NCI-H1694 (cell line): Measurements from ENCODE around the gene MYO10.
"Not testable (repeated sequence)": the region's sequence is repeated elsewhere in the genome, so short reads cannot be mapped to it uniquely, and the experiment has no call there.

ENCODE experiments used
- DNase-seq: peaks from one replicate; lab custom pipeline; 2025; lab: John Stamatoyannopoulos, UW

The MYO10 gene

GRCh38 chr5:16862777-16863176 lies 73.3 kb downstream of the MYO10 start:
- no peak for DNase-seq

- DNase-seq = no peak
Observed at GRCh38 chr5:16859346-16859745, 76.7 kb downstream of the MYO10 start.

DNA sequence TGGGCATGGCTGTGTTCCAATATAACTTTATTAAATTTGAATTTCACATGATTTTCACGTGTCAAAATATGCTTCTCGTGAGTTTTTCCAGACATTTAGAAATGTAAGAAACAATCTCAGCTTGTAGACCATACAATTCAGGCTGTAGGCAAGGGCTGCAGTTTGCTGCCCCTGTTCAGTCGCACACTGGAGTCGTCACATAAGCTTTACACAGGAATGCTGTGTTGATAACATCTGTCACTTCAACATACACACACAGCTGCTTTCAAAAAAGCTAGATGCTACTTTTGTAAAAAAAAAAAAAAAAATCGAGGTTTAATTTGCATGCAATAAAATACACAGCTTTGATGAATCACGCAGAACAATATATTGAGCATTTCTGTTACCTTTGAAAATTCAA lies 77.9 kb downstream of the MYO10 start:
- DNase-seq = no peak

- DNase-seq = no peak
Observed at GRCh38 chr5:16857635-16858034, 78.5 kb downstream of the MYO10 start.

- DNase-seq = no peak
Observed at GRCh38 chr5:16856531-16856930, 79.6 kb downstream of the MYO10 start.

- DNase-seq = no peak
Observed at GRCh38 chr5:16855898-16856297, 80.2 kb downstream of the MYO10 start.

- DNase-seq = peak; percentile 88
Observed at GRCh38 chr5:16855485-16855884, 80.6 kb downstream of the MYO10 start.

DNA sequence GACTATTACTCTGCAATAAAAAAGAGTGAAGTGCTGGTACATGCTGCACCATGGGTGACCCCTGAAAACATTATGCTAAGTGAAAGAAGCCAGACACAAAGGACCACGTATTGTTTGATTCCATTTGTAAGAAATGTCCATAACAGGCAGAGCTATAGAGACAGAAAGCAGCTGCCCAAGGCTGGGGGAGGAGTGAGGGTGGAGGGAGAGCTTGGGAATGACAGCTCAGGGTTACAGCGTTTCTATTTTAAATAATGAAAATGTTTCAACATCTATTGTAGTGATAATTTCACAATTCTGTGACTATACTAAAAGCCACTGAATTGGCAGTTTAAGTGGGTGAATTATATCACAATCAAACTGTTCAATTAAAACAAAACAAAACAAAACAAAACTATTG lies 81.7 kb downstream of the MYO10 start:
- DNase-seq = no peak

- DNase-seq = no peak
Observed at GRCh38 chr5:16853518-16853917, 82.6 kb downstream of the MYO10 start.

- no peak for DNase-seq
Observed at GRCh38 chr5:16852251-16853005, 83.7 kb downstream of the MYO10 start.

- DNase-seq = no peak
Observed at GRCh38 chr5:16849775-16850174, 86.3 kb downstream of the MYO10 start.

GRCh38 chr5:16849181-16849580 lies 86.9 kb downstream of the MYO10 start:
- no peak for DNase-seq

DNA sequence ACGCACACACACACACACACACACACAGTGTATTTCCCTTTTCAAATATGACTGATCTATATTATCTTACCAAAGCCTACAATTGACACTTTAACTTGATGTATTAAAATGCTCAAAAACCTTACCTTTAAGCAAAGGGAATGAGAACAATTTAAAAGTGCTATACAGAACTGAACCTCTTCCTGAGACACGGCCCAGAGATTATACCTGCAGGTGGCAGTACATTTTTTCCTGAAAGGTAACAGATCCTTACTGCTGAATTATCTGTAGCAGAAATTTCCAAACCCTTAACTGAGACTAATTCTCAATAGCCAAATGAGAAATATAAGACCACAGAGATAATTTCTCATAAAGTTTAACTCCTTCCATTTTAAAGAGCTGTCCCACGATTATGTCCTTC lies 91.1 kb downstream of the MYO10 start:
- no peak for DNase-seq

GRCh38 chr5:16842896-16843295 lies 93.2 kb downstream of the MYO10 start:
- no peak for DNase-seq

- DNase-seq = no peak
Observed at GRCh38 chr5:16841416-16841815, 94.7 kb downstream of the MYO10 start.

- DNase-seq = no peak
Observed at GRCh38 chr5:16837305-16837704, 98.8 kb downstream of the MYO10 start.

- DNase-seq = no peak
Observed at GRCh38 chr5:16834029-16834428, 102.1 kb downstream of the MYO10 start.

DNA sequence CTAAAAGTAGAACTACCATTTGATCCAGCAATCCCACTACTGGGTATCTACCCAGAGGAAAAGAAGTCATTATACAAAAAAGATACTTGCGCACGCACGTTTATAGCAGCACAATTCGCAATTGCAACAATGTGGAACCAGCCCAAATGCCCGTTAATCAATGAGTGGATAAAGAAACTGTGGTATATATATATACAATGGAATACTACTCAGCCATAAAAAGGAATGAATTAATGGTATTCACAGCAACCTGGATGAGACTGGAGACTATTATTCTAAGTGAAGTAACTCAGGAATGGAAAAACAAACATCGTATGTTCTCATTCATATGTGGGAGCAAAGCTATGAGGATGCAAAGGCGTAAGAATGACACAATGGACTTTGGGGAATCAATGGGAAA lies 104.8 kb downstream of the MYO10 start:
- DNase-seq = not testable (repeated sequence)

DNA sequence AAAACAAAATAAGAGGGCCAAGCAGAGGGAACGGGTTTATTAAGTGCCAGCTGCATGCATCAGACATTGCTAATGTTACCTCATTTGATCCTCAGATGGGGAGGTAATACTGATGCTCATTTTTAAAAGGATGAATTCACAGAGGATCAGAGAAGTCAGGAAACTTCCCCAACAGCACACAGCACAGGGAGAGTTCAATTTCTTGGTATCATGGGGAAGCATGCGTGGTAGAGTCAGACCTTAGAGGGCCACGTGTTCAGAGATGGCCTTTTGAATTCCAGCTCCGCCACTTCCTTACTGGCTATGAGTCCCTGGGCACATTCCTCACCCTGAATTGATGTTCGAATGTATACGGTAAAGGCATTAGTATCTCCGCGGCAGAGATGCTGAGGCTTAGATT lies 108.3 kb downstream of the MYO10 start:
- no peak for DNase-seq

DNA sequence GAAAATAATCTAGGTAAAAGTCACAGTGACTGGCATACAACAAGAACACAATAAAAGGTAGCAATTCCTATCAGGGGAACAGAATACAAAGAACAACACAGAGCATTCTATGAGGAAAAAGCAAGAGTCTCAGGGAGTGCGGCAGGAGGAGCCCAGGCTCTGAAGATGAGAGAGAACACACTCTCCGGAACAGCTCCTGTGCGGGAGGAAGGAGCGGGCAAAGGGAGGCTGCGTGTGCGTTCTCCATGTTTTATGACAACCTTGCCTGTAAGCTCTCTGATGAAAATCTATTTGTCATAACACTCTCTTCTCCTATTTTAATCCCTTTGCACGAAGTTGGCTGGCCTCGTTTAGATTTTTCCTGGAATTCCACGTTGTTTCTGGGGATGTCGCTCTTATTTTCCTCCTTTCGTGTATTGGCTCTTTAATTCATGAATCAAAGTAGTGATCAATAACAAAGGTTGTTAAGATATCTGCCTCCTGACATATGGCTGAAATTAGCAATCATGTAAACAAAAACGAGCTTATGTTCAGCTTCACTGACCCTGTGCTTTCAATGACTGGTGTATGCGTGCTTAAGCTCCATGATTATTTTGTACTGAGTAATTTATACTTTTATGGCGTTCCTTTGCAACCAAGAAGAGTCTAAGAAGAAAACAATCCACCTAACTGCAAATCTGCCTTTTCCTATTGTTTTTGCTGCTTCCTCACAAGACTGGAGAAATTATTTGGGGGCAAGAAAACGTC lies 109.5 kb downstream of the MYO10 start:
- no peak for DNase-seq

GRCh38 chr5:16819522-16820167 lies 116.4 kb downstream of the MYO10 start:
- DNase-seq = no peak

DNA sequence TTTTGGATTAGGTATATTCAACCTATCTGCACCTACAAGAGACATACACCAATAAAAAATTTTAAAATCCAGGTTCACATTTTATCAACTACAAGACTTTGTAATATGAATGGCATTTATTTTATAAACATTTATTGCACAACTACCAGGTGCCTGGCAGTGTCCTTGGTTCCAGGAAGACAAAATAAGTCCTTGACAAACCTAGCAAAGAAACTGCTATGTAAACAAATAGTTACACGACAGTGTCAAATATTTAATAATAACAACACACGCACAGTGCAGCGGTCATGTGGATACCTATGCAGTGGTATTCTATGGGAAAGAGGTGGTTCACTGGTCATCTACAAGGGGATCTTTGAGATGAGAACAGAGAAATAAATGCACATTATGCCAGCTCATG lies 120.7 kb downstream of the MYO10 start:
- no peak for DNase-seq

- DNase-seq = no peak
Observed at GRCh38 chr5:16812911-16813310, 123.2 kb downstream of the MYO10 start.
